GM18508 (cell line): ENCODE results near the gene NLRP10.
"Not testable (repeated sequence)": the region's sequence is repeated elsewhere in the genome, so short reads cannot be mapped to it uniquely, and the experiment has no call there.

Experiments used
- ATAC-seq: cut with Tn5 transposase; IDR thresholded peaks from one replicate; pipeline ENCODE4 v1.9.1; 2021; ENCODE audit warnings: moderate number of reproducible peaks; ENCODE audit not compliant: insufficient read depth, unreplicated experiment

Gene NLRP10, protein sequence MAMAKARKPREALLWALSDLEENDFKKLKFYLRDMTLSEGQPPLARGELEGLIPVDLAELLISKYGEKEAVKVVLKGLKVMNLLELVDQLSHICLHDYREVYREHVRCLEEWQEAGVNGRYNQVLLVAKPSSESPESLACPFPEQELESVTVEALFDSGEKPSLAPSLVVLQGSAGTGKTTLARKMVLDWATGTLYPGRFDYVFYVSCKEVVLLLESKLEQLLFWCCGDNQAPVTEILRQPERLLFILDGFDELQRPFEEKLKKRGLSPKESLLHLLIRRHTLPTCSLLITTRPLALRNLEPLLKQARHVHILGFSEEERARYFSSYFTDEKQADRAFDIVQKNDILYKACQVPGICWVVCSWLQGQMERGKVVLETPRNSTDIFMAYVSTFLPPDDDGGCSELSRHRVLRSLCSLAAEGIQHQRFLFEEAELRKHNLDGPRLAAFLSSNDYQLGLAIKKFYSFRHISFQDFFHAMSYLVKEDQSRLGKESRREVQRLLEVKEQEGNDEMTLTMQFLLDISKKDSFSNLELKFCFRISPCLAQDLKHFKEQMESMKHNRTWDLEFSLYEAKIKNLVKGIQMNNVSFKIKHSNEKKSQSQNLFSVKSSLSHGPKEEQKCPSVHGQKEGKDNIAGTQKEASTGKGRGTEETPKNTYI

GRCh38 chr11:7965386-7965785 is at the start of gene NLRP10:
Gene NLRP10, minus strand, starts transcription at chr11:7965447. Its CDS starts 1,952 bp downstream, at chr11:7963495.
- no peak for ATAC-seq

GRCh38 chr11:8013833-8014232 is 48.6 kb upstream of the NLRP10 start:
- no peak for ATAC-seq

GRCh38 chr11:8011981-8012444 is 46.8 kb upstream of the NLRP10 start:
- no peak for ATAC-seq

DNA sequence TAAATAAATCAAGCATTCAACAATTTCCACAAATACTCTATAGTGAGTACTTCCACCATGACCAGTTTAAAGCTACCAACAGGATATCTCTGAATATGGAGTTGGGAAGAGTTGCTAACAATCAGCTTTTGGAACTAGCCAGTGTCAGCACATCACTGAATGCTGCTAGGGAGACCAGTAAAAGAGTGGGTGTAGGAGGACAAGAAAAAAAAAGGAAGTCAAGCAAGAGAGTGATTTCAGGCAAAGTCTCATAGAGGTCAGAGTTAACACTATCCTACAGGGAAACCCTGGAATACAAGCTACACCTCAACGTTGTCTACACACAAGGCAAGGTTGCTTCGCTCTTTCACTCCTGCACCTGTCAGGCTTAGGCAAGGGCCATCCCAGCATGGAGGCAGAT is 46.1 kb upstream of the NLRP10 start:
- ATAC-seq = no peak

GRCh38 chr11:8009856-8010255 is 44.6 kb upstream of the NLRP10 start:
- no peak for ATAC-seq

- ATAC-seq = no peak
These were observed 43.0 kb upstream of the NLRP10 start for GRCh38 chr11:8008212-8008611.

- no peak for ATAC-seq
These were observed 41.2 kb upstream of the NLRP10 start for GRCh38 chr11:8006349-8006977.

DNA sequence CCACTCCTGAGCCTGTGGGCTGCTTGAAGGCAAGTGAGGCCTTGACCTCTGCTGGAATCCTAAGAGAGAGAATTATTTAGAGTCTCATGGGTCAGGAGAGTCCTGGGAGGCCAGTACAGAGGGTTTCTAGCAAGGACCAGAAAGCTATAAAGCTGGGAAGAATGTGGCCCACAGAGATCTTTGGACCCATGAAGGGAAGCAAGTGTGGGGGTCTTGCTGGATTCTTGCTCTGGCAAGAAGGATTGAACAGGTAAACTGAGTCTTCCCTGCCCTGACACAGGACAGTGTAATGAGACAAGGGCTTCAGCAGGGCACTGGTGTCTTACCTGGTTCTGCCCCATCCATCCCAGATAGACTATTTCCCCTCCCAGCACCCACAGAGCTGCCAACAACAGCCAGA is 40.3 kb upstream of the NLRP10 start:
- no peak for ATAC-seq

DNA sequence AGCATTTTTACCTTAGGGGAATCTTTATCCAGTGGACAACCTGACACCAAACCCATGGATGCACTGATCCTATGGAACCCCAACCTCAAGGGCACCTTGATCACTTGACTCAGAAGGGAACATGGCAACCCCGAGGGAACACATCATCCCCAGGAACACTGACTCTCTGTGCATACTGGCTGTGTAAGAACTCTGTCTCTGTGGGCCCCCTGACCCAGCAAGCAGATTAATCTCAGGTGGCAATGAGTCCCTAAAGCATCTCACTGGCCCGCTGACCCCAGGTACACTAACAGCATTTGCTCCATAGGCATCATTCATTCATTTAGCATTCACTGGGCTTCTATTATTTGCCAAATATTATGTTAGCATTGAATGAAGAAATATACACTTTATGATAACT is 38.8 kb upstream of the NLRP10 start:
- no peak for ATAC-seq

DNA sequence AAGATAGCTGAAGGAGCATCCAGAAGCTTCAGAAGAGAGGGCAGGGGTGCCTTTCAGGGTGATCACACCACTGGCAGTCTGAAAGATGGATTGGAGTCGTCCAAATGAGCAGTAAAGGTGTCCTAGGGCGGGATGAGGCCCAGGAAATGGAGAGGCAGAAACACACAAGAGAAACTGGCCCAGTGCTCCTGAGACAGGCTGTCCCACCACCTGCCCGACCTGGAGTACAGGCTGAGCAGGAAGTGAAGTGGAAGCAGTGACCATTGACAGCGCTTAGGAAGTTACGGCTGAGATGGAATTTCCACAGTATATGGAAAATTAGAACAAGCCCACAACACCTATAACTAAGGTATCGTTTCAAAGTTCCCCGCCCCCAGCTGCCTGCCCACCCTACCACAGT is 37.9 kb upstream of the NLRP10 start:
- no peak for ATAC-seq

DNA sequence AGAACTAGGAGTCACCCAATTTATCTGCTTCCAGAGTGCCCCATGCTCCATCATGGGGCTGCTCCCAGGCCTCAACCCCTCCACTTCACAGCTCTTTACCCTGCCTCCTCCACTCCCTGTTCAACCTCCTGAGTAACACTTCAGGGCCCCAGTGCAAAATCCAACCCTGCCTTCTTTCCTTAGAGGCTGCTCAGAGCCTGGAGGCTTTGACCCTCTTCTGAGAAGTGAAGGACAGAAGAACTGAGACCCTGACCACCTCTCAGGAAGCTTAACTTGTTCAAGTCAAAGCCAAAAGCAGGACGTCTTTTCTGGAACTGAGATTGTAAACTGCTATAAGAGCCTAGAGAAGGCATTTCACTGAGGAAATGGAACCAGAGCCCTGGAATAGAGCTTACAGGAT is 37.4 kb upstream of the NLRP10 start:
- no peak for ATAC-seq

DNA sequence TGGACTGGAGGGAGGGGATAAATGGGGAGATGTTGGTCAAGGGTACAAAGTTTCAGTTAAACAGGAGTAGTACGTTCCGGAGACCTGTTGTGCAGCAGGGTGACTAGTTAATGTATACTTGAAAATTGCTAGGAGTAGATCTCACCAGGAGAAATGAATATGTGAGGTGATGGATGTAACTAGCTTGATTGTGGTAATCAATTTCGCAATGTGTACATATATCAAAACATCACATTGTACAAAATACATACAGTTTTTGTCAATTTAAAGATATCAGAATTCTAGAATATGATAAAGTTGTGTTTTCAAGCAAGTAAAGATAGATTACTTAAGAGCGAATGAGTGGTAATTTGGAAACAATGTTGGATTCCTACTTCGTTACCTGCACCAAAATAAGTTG is 35.1 kb upstream of the NLRP10 start:
- ATAC-seq = no peak

- no peak for ATAC-seq
These were observed 34.5 kb upstream of the NLRP10 start for GRCh38 chr11:7999795-8000194.

- ATAC-seq = no peak
These were observed 29.5 kb upstream of the NLRP10 start for GRCh38 chr11:7994581-7995278.

DNA sequence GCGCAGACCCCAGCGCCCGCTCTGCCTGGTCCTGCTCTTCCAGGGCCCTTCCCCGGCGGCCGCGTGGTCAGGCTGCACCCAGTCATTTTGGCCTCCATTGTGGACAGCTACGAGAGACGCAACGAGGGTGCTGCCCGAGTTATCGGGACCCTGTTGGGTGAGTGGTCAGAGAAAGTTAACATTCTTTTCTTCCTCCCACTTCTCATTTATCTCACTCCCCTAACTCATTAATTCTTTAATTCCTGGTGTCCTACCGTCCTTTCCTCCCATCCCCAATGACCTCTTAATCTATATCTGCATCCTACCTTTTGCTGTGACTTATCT is 22.3 kb upstream of the NLRP10 start:
- not testable (repeated sequence) for ATAC-seq

DNA sequence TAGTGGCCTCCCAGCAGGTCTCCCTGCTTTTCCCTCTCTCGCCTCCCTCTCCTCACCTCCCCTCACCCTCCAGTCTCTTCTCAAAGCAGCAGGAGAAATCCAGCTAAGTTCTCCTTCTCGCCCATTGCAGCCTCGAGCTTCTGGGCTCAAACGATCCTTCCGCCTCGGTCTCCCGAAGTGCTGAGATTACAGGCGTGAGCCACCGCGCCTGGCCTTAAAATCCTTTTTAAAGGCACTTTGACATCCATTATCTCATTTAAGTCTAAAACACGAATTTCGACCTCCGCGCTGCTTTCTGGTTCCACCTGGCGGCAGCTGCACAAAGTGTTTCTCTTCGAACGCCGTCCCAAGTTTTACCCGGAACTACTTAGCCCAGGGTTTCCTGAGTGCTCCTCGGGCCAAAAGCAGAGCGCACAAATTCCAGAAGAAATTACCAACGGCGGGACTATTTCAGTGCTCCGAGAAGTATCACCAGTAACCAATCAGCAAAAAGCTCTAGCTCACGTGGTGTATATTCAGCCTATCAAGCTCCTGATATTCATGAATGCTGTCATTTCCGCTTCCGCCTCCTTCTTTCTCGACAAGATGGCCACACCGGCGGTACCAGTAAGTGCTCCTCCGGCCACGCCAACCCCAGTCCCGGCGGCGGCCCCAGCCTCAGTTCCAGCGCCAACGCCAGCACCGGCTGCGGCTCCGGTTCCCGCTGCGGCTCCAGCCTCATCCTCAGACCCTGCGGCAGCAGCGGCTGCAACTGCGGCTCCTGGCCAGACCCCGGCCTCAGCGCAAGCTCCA is 21.7 kb upstream of the NLRP10 start, which contains the start of gene EIF3F:
TSS of gene EIF3F (plus strand) at position 570 of the 792 bp plus-strand sequence. CDS start at position 586, 16 bp downstream.
- peak; percentile 92 for ATAC-seq

- ATAC-seq = no peak
These were observed 18.8 kb upstream of the NLRP10 start for GRCh38 chr11:7983832-7984590.

DNA sequence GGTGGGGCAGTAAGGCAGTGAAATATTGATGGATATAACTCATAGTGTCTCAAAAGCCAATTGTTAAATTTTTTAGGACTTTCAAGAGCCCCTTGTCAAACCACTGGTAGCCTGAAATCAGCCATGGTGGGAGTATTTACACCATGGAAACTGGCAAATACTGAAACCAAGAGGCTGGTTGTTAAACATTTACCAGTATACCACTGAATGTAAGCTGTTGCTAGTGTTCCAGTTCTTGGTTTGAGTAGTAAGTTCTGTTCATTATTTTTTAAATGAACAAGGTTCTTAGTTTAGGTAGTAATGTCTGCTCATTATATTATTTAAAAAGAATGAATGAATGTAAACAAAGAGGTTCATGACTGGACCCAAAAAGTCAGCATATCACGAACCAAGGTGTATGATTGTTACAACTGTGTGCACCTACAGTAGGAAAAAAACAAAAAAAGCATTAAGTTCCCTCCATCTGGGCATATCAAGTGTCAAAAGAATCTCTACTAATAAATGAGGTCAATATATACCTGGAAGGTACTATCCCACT is 17.4 kb upstream of the NLRP10 start:
- peak; percentile 49 for ATAC-seq

DNA sequence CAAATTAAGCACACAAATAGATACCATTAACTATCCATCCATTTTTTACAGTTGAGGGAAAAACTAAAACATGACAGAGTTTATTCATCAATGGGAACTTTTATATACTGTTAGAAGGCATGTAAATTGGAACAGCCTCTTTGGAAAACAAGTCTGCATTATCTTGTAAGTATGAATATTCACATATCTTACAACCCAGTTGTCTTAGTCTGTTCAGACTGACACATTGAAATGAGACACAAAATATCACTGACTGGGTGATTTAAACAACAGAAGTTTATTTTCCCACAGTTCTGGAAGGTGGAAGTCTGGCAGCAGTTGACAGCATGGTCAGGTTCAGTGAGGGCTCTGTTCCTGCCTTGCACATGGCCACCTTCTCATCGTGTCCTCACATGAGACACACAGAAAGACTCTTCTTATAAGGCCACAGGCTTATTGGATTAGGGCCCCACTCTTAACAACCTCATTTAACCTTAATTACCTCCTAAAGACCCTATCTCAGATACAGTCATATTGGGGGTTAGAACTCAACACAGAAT is 16.4 kb upstream of the NLRP10 start:
- no peak for ATAC-seq
